Measurements from ENCODE around the gene C20orf141. TPM values are rescaled to one million over a fixed set of nuclear protein-coding genes. Genes with fewer than 3 reads are reported as not detected.
A peak's percentile ranks its signal among the peaks of the same experiment; 100 is the strongest.
"Not testable (repeated sequence)": the region's sequence is repeated elsewhere in the genome, so short reads cannot be mapped to it uniquely, and the experiment has no call there.

The C20orf141 gene
- total and polyA plus RNA-seq, 3 experiments from 2014 or later: not detected

GRCh38 chr20:2831206-2831605, 16.4 kb downstream of the C20orf141 start:
- not testable (repeated sequence) for H3K36me3 Mint-ChIP-seq

GRCh38 chr20:2833761-2834160, 19.0 kb downstream of the C20orf141 start:
- Histone ChIP-seq H3K9me3 (ENCODE audit: low read length) (no peaks in the 10 kb centered on the region), H3K36me3 (ENCODE audit: insufficient read depth, low read length) (no peaks in the 10 kb centered on the region), H3K4me3 (ENCODE audit: low read length) (no peak overlapping the region), H3K27ac (ENCODE audit: low read depth, low read length) (no peak overlapping the region), H3K27me3 (ENCODE audit: insufficient read depth, low read length, poor library complexity, severe bottlenecking) (no peaks in the 10 kb centered on the region), H3K4me1 (ENCODE audit: insufficient read depth, low read length) (no peaks in the 10 kb centered on the region)
- peak overlapping the region in 2 of 8 donors; percentile 1 to 80 for H3K27ac Mint-ChIP-seq
- H3K4me1 Mint-ChIP-seq: peaks cover 5 to 18% (median 8%) of the 10 kb centered on the region in 3 donors
- H3K4me3 Mint-ChIP-seq: peak overlapping the region in 1 of 7 donors; percentile 8
- peaks cover 0 to 21% (median 15%) of the 10 kb centered on the region in 3 donors for H3K36me3 Mint-ChIP-seq
- no peak for DNase-seq
- ChIA-PET POLR2A (no interaction called here), CTCF (interaction anchor here (1.5 kb wide), 1 partner anchor 17 kb away, joined by 5 read pairs; no protein-coding TSS in a partner anchor)
- peaks cover 3 to 7% of the 10 kb centered on the region in 2 donors for H3K27me3 Mint-ChIP-seq
- H3K9me3 Mint-ChIP-seq: no peaks in the 10 kb centered on the region

More at GRCh38 chr20:2831206-2831605, 16.4 kb downstream of the C20orf141 start:
- H3K27me3 ChIP-seq (ENCODE audit: insufficient read depth, low read length, poor library complexity, severe bottlenecking); CTCF ChIA-PET; H3K4me3 ChIP-seq (ENCODE audit: low read length); H3K9me3 ChIP-seq (ENCODE audit: low read length); H3K4me3 Mint-ChIP-seq; H3K9me3 Mint-ChIP-seq; DNase-seq; H3K27ac ChIP-seq (ENCODE audit: low read depth, low read length); H3K27ac Mint-ChIP-seq; H3K36me3 ChIP-seq (ENCODE audit: insufficient read depth, low read length); H3K4me1 ChIP-seq (ENCODE audit: insufficient read depth, low read length): not testable (repeated sequence)
- Mint-ChIP-seq H3K4me1 (peaks cover 9 to 13% (median 12%) of the 10 kb centered on the region in 3 donors), H3K27me3 (peaks cover 6 to 28% of the 10 kb centered on the region in 2 donors)
- POLR2A ChIA-PET: interaction anchor here (0.7 kb wide), 1 partner anchor 31 kb away, joined by 4 read pairs; no protein-coding TSS in a partner anchor

- Histone ChIP-seq H3K27ac (ENCODE audit: low read depth, low read length) (no peak overlapping the region), H3K9me3 (ENCODE audit: low read length) (no peaks in the 10 kb centered on the region), H3K36me3 (ENCODE audit: insufficient read depth, low read length) (no peaks in the 10 kb centered on the region), H3K4me1 (ENCODE audit: insufficient read depth, low read length) (peaks cover 6% of the 10 kb centered on the region), H3K27me3 (ENCODE audit: insufficient read depth, low read length, poor library complexity, severe bottlenecking) (no peaks in the 10 kb centered on the region), H3K4me3 (ENCODE audit: low read length) (no peak overlapping the region)
- no peak for DNase-seq
- POLR2A ChIA-PET: no interaction called here
- Mint-ChIP-seq H3K27ac (peak overlapping the region in 3 of 8 donors; percentile 6 to 82 (median 21)), H3K9me3 (no peaks in the 10 kb centered on the region), H3K4me3 (peak overlapping the region in 1 of 7 donors; percentile 8), H3K27me3 (peaks cover 0 to 1% of the 10 kb centered on the region in 2 donors), H3K4me1 (peaks cover 11 to 24% (median 14%) of the 10 kb centered on the region in 3 donors), H3K36me3 (peaks cover 0 to 23% (median 15%) of the 10 kb centered on the region in 3 donors)
- CTCF ChIA-PET: interaction anchor here (0.6 to 1.5 kb wide), 2 partner anchors 17 to 20 kb away, joined by 3 to 5 read pairs; no protein-coding TSS in a partner anchor
Measured at GRCh38 chr20:2834401-2835110, 19.8 kb downstream of the C20orf141 start.

- no peak overlapping the region for H3K27ac ChIP-seq (ENCODE audit: low read depth, low read length)
- H3K4me3 ChIP-seq (ENCODE audit: low read length): no peak overlapping the region
- Mint-ChIP-seq H3K27ac (peak overlapping the region in 1 of 8 donors; percentile 56), H3K27me3 (no peaks in the 10 kb centered on the region), H3K4me1 (peaks cover 13 to 28% (median 16%) of the 10 kb centered on the region in 3 donors), H3K36me3 (peaks cover 0 to 23% (median 15%) of the 10 kb centered on the region in 3 donors), H3K9me3 (no peaks in the 10 kb centered on the region), H3K4me3 (no peak overlapping the region)
- peaks cover 12% of the 10 kb centered on the region for H3K4me1 ChIP-seq (ENCODE audit: insufficient read depth, low read length)
- no peaks in the 10 kb centered on the region for H3K36me3 ChIP-seq (ENCODE audit: insufficient read depth, low read length)
- ChIA-PET CTCF (interaction anchor here (0.6 kb wide), 1 partner anchor 20 kb away, joined by 3 read pairs; no protein-coding TSS in a partner anchor), POLR2A (no interaction called here)
- no peaks in the 10 kb centered on the region for H3K27me3 ChIP-seq (ENCODE audit: insufficient read depth, low read length, poor library complexity, severe bottlenecking)
- DNase-seq: no peak
- H3K9me3 ChIP-seq (ENCODE audit: low read length): no peaks in the 10 kb centered on the region
Measured at GRCh38 chr20:2835331-2835796, 20.6 kb downstream of the C20orf141 start.

GRCh38 chr20:2836035-2836434, 21.2 kb downstream of the C20orf141 start:
- POLR2A ChIA-PET: no interaction called here
- no peaks in the 10 kb centered on the region for H3K9me3 ChIP-seq (ENCODE audit: low read length)

GRCh38 chr20:2837221-2837960, 22.6 kb downstream of the C20orf141 start:
- H3K27me3 ChIP-seq (ENCODE audit: insufficient read depth, low read length, poor library complexity, severe bottlenecking): no peaks in the 10 kb centered on the region
- H3K4me1 ChIP-seq (ENCODE audit: insufficient read depth, low read length): peaks cover 23% of the 10 kb centered on the region
- ChIA-PET CTCF (no interaction called here), POLR2A (no interaction called here)
- H3K27ac Mint-ChIP-seq: peak overlapping the region in 2 of 8 donors; percentile 5 to 34
- H3K9me3 ChIP-seq (ENCODE audit: low read length): no peaks in the 10 kb centered on the region
- H3K9me3 Mint-ChIP-seq: no peaks in the 10 kb centered on the region
- no peak overlapping the region for H3K27ac ChIP-seq (ENCODE audit: low read depth, low read length)
- H3K4me1 Mint-ChIP-seq: peaks cover 18 to 35% (median 19%) of the 10 kb centered on the region in 3 donors
- peak overlapping the region in 2 of 7 donors; percentile 28 to 60 for H3K4me3 Mint-ChIP-seq
- no peaks in the 10 kb centered on the region for H3K36me3 ChIP-seq (ENCODE audit: insufficient read depth, low read length)
- no peak for DNase-seq
- H3K27me3 Mint-ChIP-seq: no peaks in the 10 kb centered on the region
- H3K36me3 Mint-ChIP-seq: peaks cover 0 to 28% (median 15%) of the 10 kb centered on the region in 3 donors
- H3K4me3 ChIP-seq (ENCODE audit: low read length): no peak overlapping the region

More at GRCh38 chr20:2836035-2836434, 21.2 kb downstream of the C20orf141 start:
- H3K27me3 ChIP-seq (ENCODE audit: insufficient read depth, low read length, poor library complexity, severe bottlenecking): no peaks in the 10 kb centered on the region
- H3K36me3 ChIP-seq (ENCODE audit: insufficient read depth, low read length): no peaks in the 10 kb centered on the region
- H3K27ac Mint-ChIP-seq: peak overlapping the region in 2 of 8 donors; percentile 29 to 31
- H3K27ac ChIP-seq (ENCODE audit: low read depth, low read length): no peak overlapping the region
- H3K9me3 Mint-ChIP-seq: no peaks in the 10 kb centered on the region
- CTCF ChIA-PET: no interaction called here
- DNase-seq: no peak
- H3K36me3 Mint-ChIP-seq: peaks cover 0 to 26% (median 15%) of the 10 kb centered on the region in 3 donors
- peaks cover 12% of the 10 kb centered on the region for H3K4me1 ChIP-seq (ENCODE audit: insufficient read depth, low read length)
- peak overlapping the region in 1 of 7 donors; percentile 60 for H3K4me3 Mint-ChIP-seq
- H3K27me3 Mint-ChIP-seq: no peaks in the 10 kb centered on the region
- peaks cover 13 to 32% (median 16%) of the 10 kb centered on the region in 3 donors for H3K4me1 Mint-ChIP-seq
- H3K4me3 ChIP-seq (ENCODE audit: low read length): no peak overlapping the region

- Mint-ChIP-seq H3K4me1 (peaks cover 19 to 39% (median 20%) of the 10 kb centered on the region in 3 donors), H3K9me3 (no peaks in the 10 kb centered on the region), H3K27ac (peak overlapping the region in 1 of 8 donors; percentile 51), H3K36me3 (peaks cover 0 to 30% (median 13%) of the 10 kb centered on the region in 3 donors), H3K4me3 (peak overlapping the region in 6 of 7 donors; percentile 34 to 61 (median 49)), H3K27me3 (no peaks in the 10 kb centered on the region)
- Histone ChIP-seq H3K27ac (ENCODE audit: low read depth, low read length) (no peak overlapping the region), H3K9me3 (ENCODE audit: low read length) (no peaks in the 10 kb centered on the region), H3K36me3 (ENCODE audit: insufficient read depth, low read length) (no peaks in the 10 kb centered on the region), H3K4me3 (ENCODE audit: low read length) (no peak overlapping the region), H3K4me1 (ENCODE audit: insufficient read depth, low read length) (peaks cover 23% of the 10 kb centered on the region), H3K27me3 (ENCODE audit: insufficient read depth, low read length, poor library complexity, severe bottlenecking) (no peaks in the 10 kb centered on the region)
- POLR2A ChIA-PET: no interaction called here
- DNase-seq: no peak
- CTCF ChIA-PET: interaction anchor here (1.7 kb wide), 1 partner anchor 11 kb away, joined by 4 read pairs; no protein-coding TSS in a partner anchor
Measured at GRCh38 chr20:2838170-2838797, 23.5 kb downstream of the C20orf141 start.
